Fibroblast of skin of left quadriceps (primary cell): ENCODE data around the gene GNLY.
"Not testable (repeated sequence)": the region's sequence is repeated elsewhere in the genome, so short reads cannot be mapped to it uniquely, and the experiment has no call there.

Experiments used
- DNase-seq, 2 experiments: peaks; one replicate each; pipeline ENCODE4 v3.0.0-alpha.2; 2013; ENCODE audit warnings: low read depth in 2 of 2

GNLY gene

GRCh38 chr2:85663594-85664565, 30.3 kb upstream of the GNLY start:
- no peak for DNase-seq

- no peak for DNase-seq
Observed at GRCh38 chr2:85665264-85665937, 28.8 kb upstream of the GNLY start.

- no peak for DNase-seq
Observed at GRCh38 chr2:85666016-85666415, 28.1 kb upstream of the GNLY start.

GRCh38 chr2:85666435-85667316, 27.5 kb upstream of the GNLY start:
- DNase-seq, result no peak

GRCh38 chr2:85667561-85668008, 26.6 kb upstream of the GNLY start:
- DNase-seq, result no peak

GRCh38 chr2:85668009-85668856, 25.9 kb upstream of the GNLY start, which contains the start of gene SFTPB:
TSS of gene SFTPB (minus strand) at chr2:85668199. CDS start at chr2:85668183, 16 bp downstream.
- DNase-seq, result peak in 1 of 2 experiments; percentile 25

- DNase-seq, result no peak
Observed at GRCh38 chr2:85668857-85669142, 25.4 kb upstream of the GNLY start.

GRCh38 chr2:85669549-85669948, 24.6 kb upstream of the GNLY start:
- no peak for DNase-seq

- DNase-seq, result not testable (repeated sequence)
Observed at GRCh38 chr2:85670416-85670815, 23.7 kb upstream of the GNLY start.

- no peak for DNase-seq
Observed at GRCh38 chr2:85672456-85672855, 21.7 kb upstream of the GNLY start.

- no peak for DNase-seq
Observed at GRCh38 chr2:85673716-85674375, 20.3 kb upstream of the GNLY start.

GRCh38 chr2:85674417-85674816, 19.7 kb upstream of the GNLY start:
- no peak for DNase-seq

GRCh38 chr2:85675427-85675826, 18.7 kb upstream of the GNLY start:
- no peak for DNase-seq

- no peak for DNase-seq
Observed at GRCh38 chr2:85675866-85676548, 18.2 kb upstream of the GNLY start.

- no peak for DNase-seq
Observed at GRCh38 chr2:85678377-85678776, 15.8 kb upstream of the GNLY start.

GRCh38 chr2:85678794-85679672, 15.1 kb upstream of the GNLY start:
- peak; percentile 42 to 50 for DNase-seq

- DNase-seq, result no peak
Observed at GRCh38 chr2:85680707-85681371, 13.3 kb upstream of the GNLY start.

- DNase-seq, result no peak
Observed at GRCh38 chr2:85681372-85681763, 12.8 kb upstream of the GNLY start.
